GM12872 (cell line): ENCODE data around the gene CELF2.

Experiments
- CTCF ChIP-seq: IDR thresholded peaks from 3 replicates; pipeline ENCODE4 v1.5.1; 2011; ENCODE audit warnings: low read depth, mild to moderate bottlenecking, low read length, moderate library complexity; ENCODE audit not compliant: insufficient read depth

CELF2 gene

GRCh38 chr10:11311027-11311426, 293.4 kb downstream of the CELF2 start:
- TF ChIP-seq CTCF: no peak

- no peak for TF ChIP-seq CTCF
Observed at GRCh38 chr10:11313463-11313862, 295.8 kb downstream of the CELF2 start.

- no peak for TF ChIP-seq CTCF
Observed at GRCh38 chr10:11317936-11318670, 300.4 kb downstream of the CELF2 start.

- no peak; the same call in 2 of the 3 replicates for TF ChIP-seq CTCF
Observed at GRCh38 chr10:11318826-11319598, 301.3 kb downstream of the CELF2 start.

GRCh38 chr10:11319990-11320602, 302.4 kb downstream of the CELF2 start:
- TF ChIP-seq CTCF: no peak

- no peak for TF ChIP-seq CTCF
Observed at GRCh38 chr10:11320809-11321520, 303.3 kb downstream of the CELF2 start.

GRCh38 chr10:11322698-11323097, 305.0 kb downstream of the CELF2 start:
- no peak for TF ChIP-seq CTCF
